GM19193 (cell line): ENCODE measurements around the gene PPP6R1.
A peak's percentile ranks its signal among the peaks of the same experiment; 100 is the strongest.

Experiments used
- POLR2A ChIP-seq: IDR thresholded peaks from 4 replicates; pipeline ENCODE4 v1.6.1; 2011; ENCODE audit not compliant: insufficient read depth, insufficient read length; ENCODE audit errors: extremely low read depth

PPP6R1 gene

GRCh38 chr19:55229789-55230182, 29.0 kb downstream of the PPP6R1 start:
- no peak for TF ChIP-seq POLR2A

- TF ChIP-seq POLR2A: no peak
Measured at GRCh38 chr19:55229145-55229788, 29.6 kb downstream of the PPP6R1 start.

- no peak for TF ChIP-seq POLR2A
Measured at GRCh38 chr19:55228403-55229031, 30.3 kb downstream of the PPP6R1 start, which contains the start of gene TMEM86B. Gene TMEM86B, minus strand, starts transcription at chr19:55228763. Its CDS starts 22 bp downstream, at chr19:55228741.

GRCh38 chr19:55228015-55228391, 30.8 kb downstream of the PPP6R1 start:
- peak; percentile 7 for TF ChIP-seq POLR2A

- TF ChIP-seq POLR2A: no peak
Measured at GRCh38 chr19:55227241-55228014, 31.4 kb downstream of the PPP6R1 start.

- no peak for TF ChIP-seq POLR2A
Measured at GRCh38 chr19:55226788-55227187, 32.0 kb downstream of the PPP6R1 start.

- TF ChIP-seq POLR2A: no peak
Measured at GRCh38 chr19:55226273-55226672, 32.5 kb downstream of the PPP6R1 start.

- TF ChIP-seq POLR2A: no peak
Measured at GRCh38 chr19:55225415-55225958, 33.3 kb downstream of the PPP6R1 start.

- peak; percentile 6 for TF ChIP-seq POLR2A
Measured at GRCh38 chr19:55224679-55225414, 34.0 kb downstream of the PPP6R1 start.

GRCh38 chr19:55224038-55224665, 34.7 kb downstream of the PPP6R1 start:
- no peak for TF ChIP-seq POLR2A

GRCh38 chr19:55223291-55224037, 35.4 kb downstream of the PPP6R1 start:
- no peak for TF ChIP-seq POLR2A

- no peak for TF ChIP-seq POLR2A
Measured at GRCh38 chr19:55220525-55220924, 38.3 kb downstream of the PPP6R1 start.

GRCh38 chr19:55216461-55217198, 42.2 kb downstream of the PPP6R1 start:
- no peak for TF ChIP-seq POLR2A
